ENCODE results near the gene DCN.

The DCN gene

DNA sequence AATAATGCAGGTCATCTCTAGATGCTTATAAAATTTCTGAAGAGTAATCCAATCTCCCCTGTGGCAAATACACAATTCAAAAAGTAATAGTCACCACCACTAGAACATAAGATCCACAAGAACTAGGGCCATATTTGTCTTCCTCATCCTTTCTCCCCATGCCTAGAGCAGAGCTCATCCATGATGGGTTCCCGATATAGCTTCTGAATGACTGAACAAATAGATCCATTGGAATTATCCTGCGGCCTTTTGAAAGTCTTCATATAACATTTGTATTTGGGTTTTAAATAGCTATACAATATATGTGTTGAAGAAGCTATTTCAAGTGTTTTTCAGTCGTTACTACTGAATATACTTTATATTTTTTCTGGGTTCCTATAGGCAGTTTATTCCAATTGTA is 5.7 kb downstream of the DCN start:
- H3K4me3 ChIP-seq (ENCODE audit: control insufficient read depth, low read depth, low read length): peak overlapping the region; percentile 17; the same call in 1 of the 2 replicates
- TF ChIP-seq, protein P1, sequence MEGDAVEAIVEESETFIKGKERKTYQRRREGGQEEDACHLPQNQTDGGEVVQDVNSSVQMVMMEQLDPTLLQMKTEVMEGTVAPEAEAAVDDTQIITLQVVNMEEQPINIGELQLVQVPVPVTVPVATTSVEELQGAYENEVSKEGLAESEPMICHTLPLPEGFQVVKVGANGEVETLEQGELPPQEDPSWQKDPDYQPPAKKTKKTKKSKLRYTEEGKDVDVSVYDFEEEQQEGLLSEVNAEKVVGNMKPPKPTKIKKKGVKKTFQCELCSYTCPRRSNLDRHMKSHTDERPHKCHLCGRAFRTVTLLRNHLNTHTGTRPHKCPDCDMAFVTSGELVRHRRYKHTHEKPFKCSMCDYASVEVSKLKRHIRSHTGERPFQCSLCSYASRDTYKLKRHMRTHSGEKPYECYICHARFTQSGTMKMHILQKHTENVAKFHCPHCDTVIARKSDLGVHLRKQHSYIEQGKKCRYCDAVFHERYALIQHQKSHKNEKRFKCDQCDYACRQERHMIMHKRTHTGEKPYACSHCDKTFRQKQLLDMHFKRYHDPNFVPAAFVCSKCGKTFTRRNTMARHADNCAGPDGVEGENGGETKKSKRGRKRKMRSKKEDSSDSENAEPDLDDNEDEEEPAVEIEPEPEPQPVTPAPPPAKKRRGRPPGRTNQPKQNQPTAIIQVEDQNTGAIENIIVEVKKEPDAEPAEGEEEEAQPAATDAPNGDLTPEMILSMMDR (IDR thresholded peaks at IDR 0.05; ENCODE audit: control insufficient read depth, insufficient read depth, low read depth, low read length, missing control alignments): no peak
- DNase-seq (ENCODE audit: low read depth): no peak

DNA sequence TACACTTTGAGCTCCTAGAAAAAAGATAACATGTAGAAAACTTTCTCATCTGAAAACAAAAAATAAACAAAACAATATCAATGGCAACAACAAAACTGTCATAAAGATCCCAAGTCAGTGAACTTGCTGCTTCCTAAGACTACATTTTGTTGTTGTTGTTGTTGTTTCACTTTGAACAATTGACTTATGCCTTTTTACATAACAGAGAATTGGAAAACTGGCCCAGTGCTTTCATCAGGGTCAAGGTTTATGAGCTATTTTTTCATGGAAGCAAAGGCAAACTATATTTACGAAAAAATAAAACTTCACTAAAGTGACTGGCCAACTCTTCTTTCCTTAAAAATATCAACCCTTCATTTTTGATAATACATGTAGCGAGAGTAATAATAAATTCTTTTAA is 6.3 kb downstream of the DCN start:
- peak overlapping the region; percentile 21 for H3K4me3 ChIP-seq (ENCODE audit: control insufficient read depth, low read depth, low read length)
- DNase-seq (ENCODE audit: low read depth): no peak
- TF ChIP-seq, protein P1 (IDR thresholded peaks at IDR 0.05; ENCODE audit: control insufficient read depth, insufficient read depth, low read depth, low read length, missing control alignments): no peak

DNA sequence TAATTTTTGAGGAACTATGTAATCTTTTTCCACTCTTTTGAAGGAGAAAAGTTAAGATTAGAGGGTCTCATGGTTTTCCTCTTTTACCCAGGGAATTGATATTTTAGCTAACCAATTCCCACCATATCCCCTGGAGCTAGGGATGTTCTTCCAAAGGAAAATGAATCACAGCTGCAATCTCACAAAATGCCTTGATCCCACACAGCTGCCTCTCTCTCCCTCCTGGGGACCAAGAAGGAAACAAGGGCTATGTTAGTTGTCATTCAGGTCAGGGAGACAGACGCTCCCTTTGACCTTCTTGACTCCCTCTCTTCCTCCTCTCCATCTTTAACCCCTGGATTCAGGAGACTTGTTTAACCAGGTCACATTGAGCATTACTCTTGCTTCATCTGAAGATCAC is 9.5 kb downstream of the DCN start:
- H3K4me3 ChIP-seq (ENCODE audit: control insufficient read depth, low read depth, low read length): no peak overlapping the region
- TF ChIP-seq, protein P1 (IDR thresholded peaks at IDR 0.05; ENCODE audit: control insufficient read depth, insufficient read depth, low read depth, low read length, missing control alignments): no peak
- DNase-seq (ENCODE audit: low read depth): no peak

DNA sequence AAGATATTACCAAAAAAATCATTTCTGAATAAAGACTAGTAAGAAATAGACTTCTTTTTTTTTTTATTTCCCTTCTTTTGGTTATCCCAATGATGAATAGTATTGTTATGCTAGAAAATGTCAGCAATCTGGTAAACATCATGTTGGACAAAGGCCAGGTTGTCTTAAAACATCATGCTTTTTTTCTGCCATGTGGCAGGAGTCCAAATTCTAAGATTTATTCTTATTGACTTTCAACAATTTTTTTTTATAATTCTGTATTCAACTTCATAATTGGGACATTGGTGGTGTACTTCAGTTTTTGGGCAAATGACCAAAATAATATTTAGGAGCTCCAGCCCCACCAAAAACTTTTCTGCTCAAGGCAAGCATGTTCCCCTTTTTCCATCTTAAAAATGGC is 10.5 kb downstream of the DCN start:
- no peak overlapping the region for H3K4me3 ChIP-seq (ENCODE audit: control insufficient read depth, low read depth, low read length)
- TF ChIP-seq, protein P1 (IDR thresholded peaks at IDR 0.05; ENCODE audit: control insufficient read depth, insufficient read depth, low read depth, low read length, missing control alignments): no peak
- DNase-seq (ENCODE audit: low read depth): no peak

DNA sequence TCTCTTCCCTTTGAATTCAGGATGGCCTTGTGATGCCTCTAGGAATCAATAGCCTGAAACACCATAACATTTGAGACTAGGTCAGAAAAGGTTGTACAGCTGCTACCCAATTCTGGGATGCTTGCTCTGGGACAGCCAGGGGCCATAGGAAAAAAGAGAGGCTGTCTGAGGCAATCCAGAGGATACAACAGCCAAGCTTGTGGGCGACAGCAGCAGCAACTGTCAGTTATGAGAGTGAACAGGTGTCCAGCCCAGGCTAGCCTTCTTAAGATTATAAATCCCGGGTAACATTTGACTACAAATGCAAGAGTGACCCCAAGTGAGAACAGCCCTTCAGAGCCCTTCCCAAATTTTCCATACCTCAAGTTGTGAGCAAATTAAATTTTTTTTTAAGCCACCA is 11.1 kb downstream of the DCN start:
- DNase-seq (ENCODE audit: low read depth): no peak
- TF ChIP-seq, protein P1 (IDR thresholded peaks at IDR 0.05; ENCODE audit: control insufficient read depth, insufficient read depth, low read depth, low read length, missing control alignments): no peak
- H3K4me3 ChIP-seq (ENCODE audit: control insufficient read depth, low read depth, low read length): no peak overlapping the region

DNA sequence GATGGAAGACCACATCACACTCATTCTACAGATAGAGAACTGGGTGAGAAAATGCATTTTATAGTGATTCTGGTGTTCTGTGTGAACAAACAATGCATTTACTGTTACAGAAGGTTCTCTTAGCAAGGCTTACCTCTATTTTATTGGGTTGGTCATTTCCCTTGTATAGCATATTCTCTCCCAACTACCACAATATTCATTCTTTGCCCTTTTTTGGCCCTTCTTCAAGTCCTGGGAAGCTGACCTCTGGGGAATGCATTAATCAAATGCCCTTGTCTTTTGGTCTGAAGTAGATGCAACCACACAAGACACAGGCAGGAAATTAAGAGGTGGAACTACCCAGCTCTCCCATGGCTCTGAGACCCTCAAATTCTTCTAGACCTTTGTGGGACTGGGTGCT is 19.5 kb downstream of the DCN start:
- TF ChIP-seq, protein P1 (IDR thresholded peaks at IDR 0.05; ENCODE audit: control insufficient read depth, insufficient read depth, low read depth, low read length, missing control alignments): no peak
- no peak for DNase-seq (ENCODE audit: low read depth)
- no peak overlapping the region for H3K4me3 ChIP-seq (ENCODE audit: control insufficient read depth, low read depth, low read length)

DNA sequence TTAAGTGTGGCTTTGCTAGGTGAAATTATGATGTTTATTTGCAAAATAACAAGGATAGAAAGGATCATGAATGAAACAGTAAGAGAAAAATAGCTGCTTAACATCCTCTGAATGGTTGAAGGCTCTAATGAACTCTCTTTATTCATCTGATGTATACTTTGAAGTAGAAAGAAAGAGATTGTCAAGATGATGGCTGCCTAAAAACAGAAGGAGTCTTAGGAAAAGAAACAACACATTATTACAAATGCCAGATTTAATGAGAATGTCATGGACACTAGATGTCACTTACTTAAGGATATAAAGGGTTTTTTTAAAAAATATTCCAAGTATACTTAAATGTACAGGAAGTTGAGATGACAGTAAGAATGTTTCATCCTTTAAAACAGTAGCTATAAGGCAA is 21.6 kb downstream of the DCN start:
- DNase-seq (ENCODE audit: low read depth): no peak
- TF ChIP-seq, protein P1 (IDR thresholded peaks at IDR 0.05; ENCODE audit: control insufficient read depth, insufficient read depth, low read depth, low read length, missing control alignments): no peak
- H3K4me3 ChIP-seq (ENCODE audit: control insufficient read depth, low read depth, low read length): no peak overlapping the region
